Ascending aorta (tissue), 2 donors: ENCODE data around the gene RBMS3. TPM values are rescaled to one million over a fixed set of nuclear protein-coding genes. Genes with fewer than 3 reads are reported as not detected.

Source experiments
- DNase-seq, 2 donors: peaks; one replicate each; pipeline ENCODE4 v3.0.0-alpha.2; 2019; ENCODE audit warnings: low spot score in 2 of 2
- H3K27ac ChIP-seq, 2 donors: fragments of 200-600 bp; sonication (generic); one replicate each; pipeline ENCODE4 v1.5.1; 2016 to 2017; ENCODE audit warnings: mild to moderate bottlenecking in 1 of 2
- H3K27me3 ChIP-seq: fragments of 200-600 bp; sonication (generic); one replicate; pipeline ENCODE4 v1.5.1; 2017
- H3K36me3 ChIP-seq, 2 donors: fragments of 200-600 bp; sonication (generic); one replicate each; pipeline ENCODE4 v1.5.1; 2016
- H3K4me1 ChIP-seq, 2 donors: fragments of 200-600 bp; sonication (generic); one replicate each; pipeline ENCODE4 v1.5.1; 2016 to 2017; ENCODE audit warnings: mild to moderate bottlenecking in 1 of 2
- H3K4me3 ChIP-seq, 2 donors: fragments of 200-600 bp; sonication (generic); one replicate each; pipeline ENCODE4 v1.5.1; 2016 to 2017; ENCODE audit warnings: mild to moderate bottlenecking in 1 of 2
- H3K9me3 ChIP-seq, 2 donors: fragments of 200-600 bp; sonication (generic); one replicate each; pipeline ENCODE4 v1.5.1; 2016
- intact Hi-C: fragments of 100-400 bp; cut with DNase I; formaldehyde crosslinking; loops from one replicate; pipeline ENCODE4 v1.15.1; 2023
- total RNA-seq: library from RNA; depleted of rRNA; stranded (reverse); fragments of >200 nt; gene quantifications from one replicate; pipeline ENCODE4 v1.1.0, GENCODE V29; 2016
- TF ChIP-seq, protein P1 (sequence below), 3 experiments: fragments of 200-600 bp in 2 of 3; fragments of 450-650 bp in 1 of 3; sonication (generic) in 2 of 3; IDR thresholded peaks; one replicate each; pipeline ENCODE4 v1.5.1; 2016 to 2019; ENCODE audit warnings: antibody characterized with exemption in 3 of 3, mild to moderate bottlenecking in 1 of 3, moderate library complexity in 1 of 3

Gene RBMS3
- total RNA-seq, 1 donor from 2014 or later, result 65.8 TPM

DNA sequence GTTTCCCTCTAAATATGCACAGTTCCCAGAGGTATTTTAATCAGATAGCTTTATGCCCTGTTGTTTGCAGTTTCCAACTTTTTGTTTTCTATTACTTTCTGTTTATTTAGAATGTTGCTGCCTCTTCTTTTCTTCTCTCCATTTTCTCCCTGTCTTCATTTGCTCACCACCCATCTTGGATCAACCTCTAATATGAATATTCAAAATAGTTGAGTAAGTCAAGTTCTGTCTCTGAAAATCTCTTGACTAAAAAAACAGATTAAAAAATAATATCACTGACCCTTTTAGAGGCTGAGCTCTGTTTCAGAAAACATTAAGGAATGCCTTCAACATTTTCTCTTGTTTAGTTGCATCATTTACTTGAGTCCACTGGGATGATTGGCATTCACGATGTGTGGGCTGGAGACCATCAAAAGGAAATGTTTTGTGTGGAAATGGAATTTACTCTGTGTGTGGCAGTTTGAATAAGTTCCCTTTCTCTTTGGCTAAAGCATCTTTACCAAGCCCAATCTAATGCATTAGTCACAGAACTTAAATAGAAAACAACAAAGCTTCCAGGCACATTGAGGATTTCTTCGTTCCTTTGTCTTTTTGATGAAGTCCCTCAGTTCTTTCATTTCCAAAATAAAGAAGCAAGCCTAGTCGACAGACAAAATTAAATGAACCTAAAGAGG, 691.6 kb downstream of the RBMS3 start:
- Histone ChIP-seq H3K4me3 (no peak overlapping the region), H3K9me3 (no peaks in the 10 kb centered on the region), H3K27ac (peak overlapping the region; percentile 14 to 16), H3K4me1 (peaks cover 0 to 19% of the 10 kb centered on the region in 2 donors), H3K27me3 (no peaks in the 10 kb centered on the region), H3K36me3 (no peaks in the 10 kb centered on the region)
- intact Hi-C loops, result no loop called here
- TF ChIP-seq, protein P1, sequence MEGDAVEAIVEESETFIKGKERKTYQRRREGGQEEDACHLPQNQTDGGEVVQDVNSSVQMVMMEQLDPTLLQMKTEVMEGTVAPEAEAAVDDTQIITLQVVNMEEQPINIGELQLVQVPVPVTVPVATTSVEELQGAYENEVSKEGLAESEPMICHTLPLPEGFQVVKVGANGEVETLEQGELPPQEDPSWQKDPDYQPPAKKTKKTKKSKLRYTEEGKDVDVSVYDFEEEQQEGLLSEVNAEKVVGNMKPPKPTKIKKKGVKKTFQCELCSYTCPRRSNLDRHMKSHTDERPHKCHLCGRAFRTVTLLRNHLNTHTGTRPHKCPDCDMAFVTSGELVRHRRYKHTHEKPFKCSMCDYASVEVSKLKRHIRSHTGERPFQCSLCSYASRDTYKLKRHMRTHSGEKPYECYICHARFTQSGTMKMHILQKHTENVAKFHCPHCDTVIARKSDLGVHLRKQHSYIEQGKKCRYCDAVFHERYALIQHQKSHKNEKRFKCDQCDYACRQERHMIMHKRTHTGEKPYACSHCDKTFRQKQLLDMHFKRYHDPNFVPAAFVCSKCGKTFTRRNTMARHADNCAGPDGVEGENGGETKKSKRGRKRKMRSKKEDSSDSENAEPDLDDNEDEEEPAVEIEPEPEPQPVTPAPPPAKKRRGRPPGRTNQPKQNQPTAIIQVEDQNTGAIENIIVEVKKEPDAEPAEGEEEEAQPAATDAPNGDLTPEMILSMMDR (IDR thresholded peaks at IDR 0.05), result no peak
- DNase-seq, result no peak

DNA sequence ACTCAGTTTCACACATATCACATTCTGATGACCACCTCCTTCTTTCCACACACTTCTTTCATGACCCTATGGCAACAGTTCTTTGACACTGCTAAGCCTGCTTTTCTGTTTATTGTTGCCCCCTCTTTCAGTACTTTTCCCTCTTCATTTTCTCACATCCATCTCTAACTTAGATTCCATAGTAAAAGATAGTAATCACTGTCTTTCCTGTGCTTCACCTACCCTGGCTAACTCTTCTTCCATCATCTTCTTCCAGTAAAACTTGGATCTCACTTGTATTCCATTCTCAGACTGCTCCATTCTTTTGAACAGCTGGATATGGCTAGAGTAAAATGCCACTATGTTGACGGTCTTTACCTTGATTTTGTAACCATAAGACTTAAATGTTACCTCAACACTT, 692.9 kb downstream of the RBMS3 start:
- H3K9me3 ChIP-seq, result no peaks in the 10 kb centered on the region
- H3K27ac ChIP-seq, result peak overlapping the region in 1 of 2 donors; percentile 22
- no peak overlapping the region for H3K4me3 ChIP-seq
- intact Hi-C loops, result no loop called here
- no peak for DNase-seq
- H3K36me3 ChIP-seq, result no peaks in the 10 kb centered on the region
- TF ChIP-seq, protein P1 (IDR thresholded peaks at IDR 0.05), result no peak
- H3K4me1 ChIP-seq, result peaks cover 0 to 27% of the 10 kb centered on the region in 2 donors
- H3K27me3 ChIP-seq, result no peaks in the 10 kb centered on the region

DNA sequence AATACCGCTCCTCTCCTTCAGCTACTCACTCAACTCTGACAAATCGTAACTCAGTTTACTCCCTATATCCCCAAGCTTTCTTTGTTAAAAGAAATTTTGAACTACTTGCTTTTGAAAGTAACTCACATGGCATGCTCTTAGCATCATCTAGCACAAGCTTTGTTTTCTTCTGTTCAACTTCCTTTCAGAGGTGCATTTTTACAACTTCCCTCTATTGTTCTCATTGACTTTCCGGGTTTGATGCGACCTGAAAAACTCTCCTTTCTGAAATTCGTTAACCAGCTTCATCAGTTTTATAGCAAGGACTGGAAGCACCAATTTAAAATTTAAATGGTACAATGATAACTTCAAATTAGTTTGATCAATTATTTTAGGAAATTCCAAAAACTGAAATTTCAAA, 696.0 kb downstream of the RBMS3 start:
- DNase-seq, result no peak
- TF ChIP-seq, protein P1 (IDR thresholded peaks at IDR 0.05), result no peak
- peak overlapping the region in 1 of 2 donors; percentile 18 for H3K27ac ChIP-seq
- H3K4me1 ChIP-seq, result peaks cover 0 to 26% of the 10 kb centered on the region in 2 donors
- H3K4me3 ChIP-seq, result no peak overlapping the region
- no peaks in the 10 kb centered on the region for H3K9me3 ChIP-seq
- H3K36me3 ChIP-seq, result no peaks in the 10 kb centered on the region
- intact Hi-C loops, result no loop called here
- no peaks in the 10 kb centered on the region for H3K27me3 ChIP-seq

DNA sequence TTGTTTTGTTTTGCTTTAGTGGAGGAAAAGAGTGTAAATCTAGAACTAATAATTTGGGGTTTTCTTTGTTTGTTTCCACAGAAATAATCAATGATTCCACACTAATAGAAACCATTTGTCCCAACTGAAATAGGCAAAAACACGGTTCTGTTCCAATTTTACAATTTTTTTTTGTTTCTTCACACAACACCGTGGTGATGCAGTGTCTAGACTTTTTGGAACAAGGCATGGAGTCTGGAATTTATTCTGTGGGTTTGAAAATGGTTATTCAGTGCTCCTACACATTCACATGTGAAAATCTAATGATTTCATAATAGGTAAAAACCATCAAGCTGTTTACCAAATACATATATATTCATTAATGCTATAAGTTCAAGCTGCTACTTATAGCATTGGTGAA, 696.5 kb downstream of the RBMS3 start:
- no peaks in the 10 kb centered on the region for H3K36me3 ChIP-seq
- peaks cover 0 to 23% of the 10 kb centered on the region in 2 donors for H3K4me1 ChIP-seq
- TF ChIP-seq, protein P1 (IDR thresholded peaks at IDR 0.05), result no peak
- H3K4me3 ChIP-seq, result peak overlapping the region in 1 of 2 donors; percentile 21
- no peaks in the 10 kb centered on the region for H3K27me3 ChIP-seq
- intact Hi-C loops, result no loop called here
- peaks cover 0 to 4% of the 10 kb centered on the region in 2 donors for H3K9me3 ChIP-seq
- no peak for DNase-seq
- H3K27ac ChIP-seq, result peak overlapping the region in 1 of 2 donors; percentile 18

DNA sequence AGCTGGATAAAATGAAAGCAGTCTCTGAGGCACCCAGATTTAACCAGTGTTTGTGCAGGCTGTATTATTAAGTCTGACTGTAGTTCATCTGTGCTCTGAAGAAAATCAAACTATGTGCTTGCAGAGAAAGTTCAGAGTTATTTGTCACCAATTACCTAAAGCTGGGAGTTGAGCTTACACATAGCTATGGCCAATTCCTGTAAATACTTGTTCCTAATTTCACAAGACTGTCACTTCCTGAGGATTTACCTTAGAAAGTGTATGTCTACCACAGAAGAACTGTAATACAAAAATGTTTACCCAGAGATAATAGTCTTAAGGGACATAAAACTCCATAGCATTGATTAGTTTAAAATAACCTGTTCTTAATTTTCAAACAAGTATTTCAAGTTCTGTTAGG, 697.2 kb downstream of the RBMS3 start:
- intact Hi-C loops, result no loop called here
- H3K27ac ChIP-seq, result peak overlapping the region in 1 of 2 donors; percentile 18
- H3K27me3 ChIP-seq, result no peaks in the 10 kb centered on the region
- DNase-seq, result no peak
- peaks cover 0 to 19% of the 10 kb centered on the region in 2 donors for H3K4me1 ChIP-seq
- peak overlapping the region in 1 of 2 donors; percentile 8 for H3K4me3 ChIP-seq
- H3K36me3 ChIP-seq, result no peaks in the 10 kb centered on the region
- TF ChIP-seq, protein P1 (IDR thresholded peaks at IDR 0.05), result no peak
- H3K9me3 ChIP-seq, result peaks cover 0 to 11% of the 10 kb centered on the region in 2 donors
